Measurements from ENCODE around the gene HYOU1.

HYOU1 gene

GRCh38 chr11:119046489-119046888 lies 10.5 kb downstream of the HYOU1 start:
- Histone ChIP-seq H3K4me1 (ENCODE audit: insufficient read depth, low read length, severe bottlenecking) (no peaks in the 10 kb centered on the region), H3K36me3 (ENCODE audit: insufficient read depth, low read length) (peaks cover 66% of the 10 kb centered on the region), H4K20me1 (ENCODE audit: insufficient read depth, low read length) (no peaks in the 10 kb centered on the region), H3K79me2 (ENCODE audit: insufficient read depth, low read length) (no peaks in the 10 kb centered on the region), H3K9me2 (ENCODE audit: low read depth, low read length) (no peaks in the 10 kb centered on the region), H3K27me3 (ENCODE audit: insufficient read depth, low read length) (no peaks in the 10 kb centered on the region), H3K4me2 (ENCODE audit: low read length) (no peak overlapping the region), H3K4me3 (ENCODE audit: low read depth, low read length, poor library complexity, severe bottlenecking) (no peak overlapping the region), H3K27ac (ENCODE audit: low read depth, low read length, poor library complexity, severe bottlenecking) (no peak overlapping the region), H3K9me3 (ENCODE audit: low read length) (no peaks in the 10 kb centered on the region), H2AFZ (ENCODE audit: low read length) (no peak overlapping the region), H3F3A (ENCODE audit: insufficient read depth, low read length) (no peaks in the 10 kb centered on the region), H3K9ac (ENCODE audit: low read length) (no peak overlapping the region)
- no peak for TF ChIP-seq EZH2 (IDR thresholded peaks at IDR 0.05; ENCODE audit: borderline replicate concordance, low read length)
- no peak for TF ChIP-seq CTCF (IDR thresholded peaks at IDR 0.05; ENCODE audit: low read length)

- H3K4me3 ChIP-seq (ENCODE audit: low read depth, low read length, poor library complexity, severe bottlenecking), result no peak overlapping the region
- no peaks in the 10 kb centered on the region for H3K27me3 ChIP-seq (ENCODE audit: insufficient read depth, low read length)
- no peaks in the 10 kb centered on the region for H4K20me1 ChIP-seq (ENCODE audit: insufficient read depth, low read length)
- H3K4me2 ChIP-seq (ENCODE audit: low read length), result no peak overlapping the region
- H3K79me2 ChIP-seq (ENCODE audit: insufficient read depth, low read length), result no peaks in the 10 kb centered on the region
- no peak for TF ChIP-seq CTCF (IDR thresholded peaks at IDR 0.05; ENCODE audit: low read length)
- no peak for TF ChIP-seq EZH2 (IDR thresholded peaks at IDR 0.05; ENCODE audit: borderline replicate concordance, low read length)
- no peaks in the 10 kb centered on the region for H3K9me3 ChIP-seq (ENCODE audit: low read length)
- H3K9ac ChIP-seq (ENCODE audit: low read length), result no peak overlapping the region
- peaks cover 48% of the 10 kb centered on the region for H3K36me3 ChIP-seq (ENCODE audit: insufficient read depth, low read length)
- no peak overlapping the region for H2AFZ ChIP-seq (ENCODE audit: low read length)
- H3K27ac ChIP-seq (ENCODE audit: low read depth, low read length, poor library complexity, severe bottlenecking), result no peak overlapping the region
- H3K9me2 ChIP-seq (ENCODE audit: low read depth, low read length), result no peaks in the 10 kb centered on the region
- peaks cover 4% of the 10 kb centered on the region for H3K4me1 ChIP-seq (ENCODE audit: insufficient read depth, low read length, severe bottlenecking)
- H3F3A ChIP-seq (ENCODE audit: insufficient read depth, low read length), result no peaks in the 10 kb centered on the region
Observed at GRCh38 chr11:119044708-119045107, 12.3 kb downstream of the HYOU1 start.

GRCh38 chr11:119042927-119043326 lies 14.1 kb downstream of the HYOU1 start:
- TF ChIP-seq EZH2 (IDR thresholded peaks at IDR 0.05; ENCODE audit: borderline replicate concordance, low read length) (no peak), CTCF (IDR thresholded peaks at IDR 0.05; ENCODE audit: low read length) (no peak)
- no peaks in the 10 kb centered on the region for H3F3A ChIP-seq (ENCODE audit: insufficient read depth, low read length)

More at GRCh38 chr11:119042927-119043326, 14.1 kb downstream of the HYOU1 start:
- Histone ChIP-seq H2AFZ (ENCODE audit: low read length) (no peak overlapping the region), H3K9me3 (ENCODE audit: low read length) (no peaks in the 10 kb centered on the region), H3K27ac (ENCODE audit: low read depth, low read length, poor library complexity, severe bottlenecking) (no peak overlapping the region), H3K9me2 (ENCODE audit: low read depth, low read length) (no peaks in the 10 kb centered on the region), H3K79me2 (ENCODE audit: insufficient read depth, low read length) (no peaks in the 10 kb centered on the region), H3K36me3 (ENCODE audit: insufficient read depth, low read length) (peaks cover 30% of the 10 kb centered on the region), H3K27me3 (ENCODE audit: insufficient read depth, low read length) (no peaks in the 10 kb centered on the region), H3K4me3 (ENCODE audit: low read depth, low read length, poor library complexity, severe bottlenecking) (no peak overlapping the region), H3K4me1 (ENCODE audit: insufficient read depth, low read length, severe bottlenecking) (peaks cover 12% of the 10 kb centered on the region), H3K4me2 (ENCODE audit: low read length) (no peak overlapping the region), H4K20me1 (ENCODE audit: insufficient read depth, low read length) (no peaks in the 10 kb centered on the region), H3K9ac (ENCODE audit: low read length) (no peak overlapping the region)

All from OCI-LY1 (cell line).